ENCODE results near the gene ZNF221.
"Not testable (repeated sequence)": the region's sequence is repeated elsewhere in the genome, so short reads cannot be mapped to it uniquely, and the experiment has no call there.

Gene ZNF221

GRCh38 chr19:43928820-43929219 is 22.2 kb upstream of the ZNF221 start:
- peaks cover 67% of the 10 kb centered on the region for H3K36me3 ChIP-seq (ENCODE audit: insufficient read depth, low read length)

GRCh38 chr19:43934055-43934984 is 16.7 kb upstream of the ZNF221 start:
- Histone ChIP-seq H3K27me3 (ENCODE audit: insufficient read depth, low read length) (0 out of 2 replicates have a peak, but pooled peaks cover 1% of the 10 kb centered on the region), H3K36me3 (ENCODE audit: insufficient read depth, low read length) (peaks cover 30% of the 10 kb centered on the region), H3K27ac (ENCODE audit: low read depth, low read length) (peak overlapping the region; percentile 64), H3K79me2 (ENCODE audit: control insufficient read depth, insufficient read depth, low read length, unreplicated experiment) (no peaks in the 10 kb centered on the region), H3K4me1 (ENCODE audit: control insufficient read depth, insufficient read depth, low read length, unreplicated experiment) (peaks cover 8% of the 10 kb centered on the region), H2AFZ (ENCODE audit: low read length, unreplicated experiment) (peak overlapping the region; percentile 26), H3K4me3 (ENCODE audit: low read depth, low read length) (peak overlapping the region; percentile 81)

More at GRCh38 chr19:43928820-43929219, 22.2 kb upstream of the ZNF221 start:
- Histone ChIP-seq H3K4me1 (ENCODE audit: control insufficient read depth, insufficient read depth, low read length, unreplicated experiment) (peaks cover 5% of the 10 kb centered on the region), H3K27me3 (ENCODE audit: insufficient read depth, low read length) (no peaks in the 10 kb centered on the region), H3K4me3 (ENCODE audit: low read depth, low read length) (no peak overlapping the region), H2AFZ (ENCODE audit: low read length, unreplicated experiment) (no peak overlapping the region), H3K27ac (ENCODE audit: low read depth, low read length) (no peak overlapping the region), H3K79me2 (ENCODE audit: control insufficient read depth, insufficient read depth, low read length, unreplicated experiment) (no peaks in the 10 kb centered on the region)

- Histone ChIP-seq H2AFZ (ENCODE audit: low read length, unreplicated experiment) (peak within 1 kb of the TSS; percentile 94), H3K4me1 (ENCODE audit: control insufficient read depth, insufficient read depth, low read length, unreplicated experiment) (peaks cover 8% of the 10 kb centered on the region), H3K79me2 (ENCODE audit: control insufficient read depth, insufficient read depth, low read length, unreplicated experiment) (no peaks in the 10 kb centered on the region), H3K27me3 (ENCODE audit: insufficient read depth, low read length) (0 out of 2 replicates have a peak, but pooled peaks cover 5% of the 10 kb centered on the region), H3K36me3 (ENCODE audit: insufficient read depth, low read length) (peaks cover 22% of the 10 kb centered on the region), H3K27ac (ENCODE audit: low read depth, low read length) (peak within 1 kb of the TSS; percentile 64), H3K4me3 (ENCODE audit: low read depth, low read length) (peak within 1 kb of the TSS; percentile 81)
Observed at GRCh38 chr19:43934985-43935708, 15.9 kb upstream of the ZNF221 start, which contains the start of gene ZNF45. TSS of gene ZNF45 (minus strand) at chr19:43935282. CDS start at chr19:43922185, 13,097 bp downstream.

DNA sequence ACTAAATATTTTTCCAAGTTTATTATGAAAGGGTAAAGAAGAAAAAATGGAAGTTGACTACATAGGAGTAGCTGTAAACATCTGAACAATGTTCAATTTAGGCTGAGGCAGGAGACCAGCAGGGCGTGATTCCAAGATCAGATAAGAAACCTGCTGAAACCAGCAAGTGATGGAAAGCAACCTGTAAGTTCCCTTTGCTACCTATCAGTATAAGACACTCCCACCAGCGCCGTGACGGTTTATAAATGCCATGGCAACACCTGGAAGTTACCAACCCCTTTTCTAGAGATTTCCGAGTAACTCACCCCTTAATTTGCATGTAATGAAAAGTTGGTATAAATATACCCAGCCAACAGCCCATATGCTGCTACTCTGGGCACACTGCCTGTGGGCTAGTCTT is 14.8 kb upstream of the ZNF221 start:
- peaks cover 8% of the 10 kb centered on the region for H3K4me1 ChIP-seq (ENCODE audit: control insufficient read depth, insufficient read depth, low read length, unreplicated experiment)
- H3K27me3 ChIP-seq (ENCODE audit: insufficient read depth, low read length) = 0 out of 2 replicates have a peak, but pooled peaks cover 5% of the 10 kb centered on the region
- no peaks in the 10 kb centered on the region for H3K79me2 ChIP-seq (ENCODE audit: control insufficient read depth, insufficient read depth, low read length, unreplicated experiment)
- H2AFZ ChIP-seq (ENCODE audit: low read length, unreplicated experiment) = peak overlapping the region; percentile 94
- peaks cover 13% of the 10 kb centered on the region for H3K36me3 ChIP-seq (ENCODE audit: insufficient read depth, low read length)
- no peak overlapping the region for H3K4me3 ChIP-seq (ENCODE audit: low read depth, low read length)
- H3K27ac ChIP-seq (ENCODE audit: low read depth, low read length) = no peak overlapping the region

- no peak overlapping the region for H2AFZ ChIP-seq (ENCODE audit: low read length, unreplicated experiment)
- no peak overlapping the region for H3K4me3 ChIP-seq (ENCODE audit: low read depth, low read length)
- no peak overlapping the region for H3K27ac ChIP-seq (ENCODE audit: low read depth, low read length)
- H3K4me1 ChIP-seq (ENCODE audit: control insufficient read depth, insufficient read depth, low read length, unreplicated experiment) = no peaks in the 10 kb centered on the region
- no peaks in the 10 kb centered on the region for H3K36me3 ChIP-seq (ENCODE audit: insufficient read depth, low read length)
- H3K27me3 ChIP-seq (ENCODE audit: insufficient read depth, low read length) = 0 out of 2 replicates have a peak, but pooled peaks cover 5% of the 10 kb centered on the region
- no peaks in the 10 kb centered on the region for H3K79me2 ChIP-seq (ENCODE audit: control insufficient read depth, insufficient read depth, low read length, unreplicated experiment)
Observed at GRCh38 chr19:43939557-43940260, 11.3 kb upstream of the ZNF221 start.

- Histone ChIP-seq H3K27ac (ENCODE audit: low read depth, low read length) (no peak overlapping the region), H3K4me3 (ENCODE audit: low read depth, low read length) (no peak overlapping the region), H2AFZ (ENCODE audit: low read length, unreplicated experiment) (no peak overlapping the region), H3K79me2 (ENCODE audit: control insufficient read depth, insufficient read depth, low read length, unreplicated experiment) (no peaks in the 10 kb centered on the region), H3K27me3 (ENCODE audit: insufficient read depth, low read length) (0 out of 2 replicates have a peak, but pooled peaks cover 5% of the 10 kb centered on the region), H3K36me3 (ENCODE audit: insufficient read depth, low read length) (no peaks in the 10 kb centered on the region), H3K4me1 (ENCODE audit: control insufficient read depth, insufficient read depth, low read length, unreplicated experiment) (no peaks in the 10 kb centered on the region)
Observed at GRCh38 chr19:43940719-43941118, 10.3 kb upstream of the ZNF221 start.

GRCh38 chr19:43941209-43941608 is 9.8 kb upstream of the ZNF221 start:
- no peak overlapping the region for H3K27ac ChIP-seq (ENCODE audit: low read depth, low read length)
- H3K27me3 ChIP-seq (ENCODE audit: insufficient read depth, low read length) = 0 out of 2 replicates have a peak, but pooled peaks cover 5% of the 10 kb centered on the region
- no peaks in the 10 kb centered on the region for H3K36me3 ChIP-seq (ENCODE audit: insufficient read depth, low read length)
- H3K4me3 ChIP-seq (ENCODE audit: low read depth, low read length) = no peak overlapping the region
- no peaks in the 10 kb centered on the region for H3K79me2 ChIP-seq (ENCODE audit: control insufficient read depth, insufficient read depth, low read length, unreplicated experiment)
- H2AFZ ChIP-seq (ENCODE audit: low read length, unreplicated experiment) = no peak overlapping the region
- no peaks in the 10 kb centered on the region for H3K4me1 ChIP-seq (ENCODE audit: control insufficient read depth, insufficient read depth, low read length, unreplicated experiment)

- not testable (repeated sequence) for H3K36me3 ChIP-seq (ENCODE audit: insufficient read depth, low read length); H2AFZ ChIP-seq (ENCODE audit: low read length, unreplicated experiment); H3K4me1 ChIP-seq (ENCODE audit: control insufficient read depth, insufficient read depth, low read length, unreplicated experiment); H3K27me3 ChIP-seq (ENCODE audit: insufficient read depth, low read length); H3K4me3 ChIP-seq (ENCODE audit: low read depth, low read length); H3K79me2 ChIP-seq (ENCODE audit: control insufficient read depth, insufficient read depth, low read length, unreplicated experiment); H3K27ac ChIP-seq (ENCODE audit: low read depth, low read length)
Observed at GRCh38 chr19:43947412-43947811, 3.6 kb upstream of the ZNF221 start.

DNA sequence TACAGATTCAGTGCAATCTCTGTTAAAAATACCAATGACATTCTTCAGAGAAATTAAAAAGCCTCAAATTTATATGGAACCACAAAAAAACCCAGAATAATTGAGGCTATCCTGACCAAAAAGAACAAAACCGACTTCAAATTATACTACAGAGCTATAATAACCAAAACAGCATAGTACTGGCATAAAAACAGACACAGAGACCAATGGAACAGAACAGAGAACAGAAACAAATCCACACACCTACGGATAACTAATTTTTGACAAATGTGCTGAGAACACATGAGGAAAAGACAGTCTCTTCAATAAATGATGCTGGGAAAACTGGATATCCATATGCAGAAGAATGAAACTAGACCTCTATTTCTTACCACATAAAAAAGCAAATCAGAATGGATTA is 1.2 kb upstream of the ZNF221 start:
- not testable (repeated sequence) for H3K4me3 ChIP-seq (ENCODE audit: low read depth, low read length); H2AFZ ChIP-seq (ENCODE audit: low read length, unreplicated experiment); H3K27me3 ChIP-seq (ENCODE audit: insufficient read depth, low read length); H3K36me3 ChIP-seq (ENCODE audit: insufficient read depth, low read length); H3K27ac ChIP-seq (ENCODE audit: low read depth, low read length); H3K4me1 ChIP-seq (ENCODE audit: control insufficient read depth, insufficient read depth, low read length, unreplicated experiment); H3K79me2 ChIP-seq (ENCODE audit: control insufficient read depth, insufficient read depth, low read length, unreplicated experiment)

- no peaks in the 10 kb centered on the region for H3K27me3 ChIP-seq (ENCODE audit: insufficient read depth, low read length)
- no peaks in the 10 kb centered on the region for H3K79me2 ChIP-seq (ENCODE audit: control insufficient read depth, insufficient read depth, low read length, unreplicated experiment)
- H2AFZ ChIP-seq (ENCODE audit: low read length, unreplicated experiment) = no peak overlapping the region
- no peak overlapping the region for H3K4me3 ChIP-seq (ENCODE audit: low read depth, low read length)
- H3K36me3 ChIP-seq (ENCODE audit: insufficient read depth, low read length) = peaks cover 8% of the 10 kb centered on the region
- H3K27ac ChIP-seq (ENCODE audit: low read depth, low read length) = no peak overlapping the region
- H3K4me1 ChIP-seq (ENCODE audit: control insufficient read depth, insufficient read depth, low read length, unreplicated experiment) = no peaks in the 10 kb centered on the region
Observed at GRCh38 chr19:43956827-43957226, 5.8 kb downstream of the ZNF221 start.
